C4-2B (cell line): Measurements from ENCODE around the gene DNER.

Experiments used
- CTCF ChIP-seq: fragments of 450-650 bp; conservative IDR thresholded peaks from 2 replicates; pipeline ENCODE4 v1.5.1; 2017; ENCODE audit warnings: mild to moderate bottlenecking
- ZFX ChIP-seq: fragments of 450-650 bp; IDR thresholded peaks from 2 replicates; pipeline ENCODE4 v1.6.1; 2017

GRCh38 chr2:229572507-229573271 is 141.7 kb downstream of the DNER start:
- TF ChIP-seq CTCF (no peak), ZFX (no peak)
